Body of pancreas (tissue), 4 donors: Measurements from ENCODE around the gene TMEM242. TPM values are rescaled to one million over a fixed set of nuclear protein-coding genes. Genes with fewer than 3 reads are reported as not detected.

Source experiments
- ATAC-seq: fragments of 150-250 bp; one replicate; pipeline ENCODE4 v1.9.1; 2016
- DNase-seq, 4 donors: peaks; one replicate each; pipeline ENCODE4 v3.0.0-alpha.2; 2019
- H3K27ac ChIP-seq, 4 donors: fragments of 200-600 bp; sonication (generic); 1 replicate in 3 of 4; 2 replicates in 1 of 4; pipeline versions ENCODE4 v1.5.1 to v1.6.1; 2016 to 2019; ENCODE audit warnings: mild to moderate bottlenecking in 1 of 4, mixed read lengths in 1 of 4, moderate library complexity in 1 of 4
- H3K27me3 ChIP-seq, 2 donors: fragments of 200-600 bp; sonication (generic); one replicate each; pipeline ENCODE4 v1.6.0; 2016; ENCODE audit warnings: mild to moderate bottlenecking in 1 of 2
- H3K36me3 ChIP-seq, 2 donors: fragments of 200-600 bp; sonication (generic); replicated peaks in 1 of 2; 2 replicates each; pipeline ENCODE4 v1.5.1; 2016; ENCODE audit warnings: low read depth in 2 of 2; ENCODE audit not compliant: insufficient read depth in 1 of 2
- H3K4me1 ChIP-seq: fragments of 200-600 bp; sonication (generic); one replicate; pipeline ENCODE4 v1.6.0; 2016
- H3K4me3 ChIP-seq, 2 donors: fragments of 200-600 bp; sonication (generic); 1 replicate in 1 of 2; 2 replicates in 1 of 2; pipeline ENCODE4 v1.5.1; 2016 to 2019
- H3K9me3 ChIP-seq, 3 donors: fragments of 200-600 bp; sonication (generic); 1 replicate in 2 of 3; 2 replicates in 1 of 3; pipeline ENCODE4 v1.5.1; 2016
- POLR2A ChIP-seq, 3 donors: fragments of 450-650 bp; IDR thresholded peaks; one replicate each; pipeline ENCODE4 v1.6.1; 2016; ENCODE audit warnings: antibody characterized with exemption in 3 of 3, mild to moderate bottlenecking in 2 of 3
- WGBS, 2 donors: methylation state at CpG; one replicate each; pipeline ENCODE4 v1.1.5; 2017; 5-methylcytosine and 5-hydroxymethylcytosine counted together
- intact Hi-C: fragments of 100-400 bp; cut with DNase I; formaldehyde crosslinking; loops from one replicate; pipeline ENCODE4 v1.15.1; 2023
- total RNA-seq, 2 donors: library from RNA; depleted of rRNA; stranded (reverse); fragments of >200 nt; gene quantifications; one replicate each; pipeline ENCODE4 v1.1.0, GENCODE V29; 2016
- TF ChIP-seq, protein P1 (sequence below), 7 experiments: fragments of 450-650 bp in 4 of 7; fragments of 200-600 bp in 3 of 7; sonication (generic) in 3 of 7; IDR thresholded peaks; one replicate each; pipeline ENCODE4 v1.5.1; 2016 to 2019; ENCODE audit warnings: antibody characterized with exemption in 7 of 7

TMEM242 gene
- 1 to 10 TPM; 1.6 to 6.2 TPM for total RNA-seq

DNA sequence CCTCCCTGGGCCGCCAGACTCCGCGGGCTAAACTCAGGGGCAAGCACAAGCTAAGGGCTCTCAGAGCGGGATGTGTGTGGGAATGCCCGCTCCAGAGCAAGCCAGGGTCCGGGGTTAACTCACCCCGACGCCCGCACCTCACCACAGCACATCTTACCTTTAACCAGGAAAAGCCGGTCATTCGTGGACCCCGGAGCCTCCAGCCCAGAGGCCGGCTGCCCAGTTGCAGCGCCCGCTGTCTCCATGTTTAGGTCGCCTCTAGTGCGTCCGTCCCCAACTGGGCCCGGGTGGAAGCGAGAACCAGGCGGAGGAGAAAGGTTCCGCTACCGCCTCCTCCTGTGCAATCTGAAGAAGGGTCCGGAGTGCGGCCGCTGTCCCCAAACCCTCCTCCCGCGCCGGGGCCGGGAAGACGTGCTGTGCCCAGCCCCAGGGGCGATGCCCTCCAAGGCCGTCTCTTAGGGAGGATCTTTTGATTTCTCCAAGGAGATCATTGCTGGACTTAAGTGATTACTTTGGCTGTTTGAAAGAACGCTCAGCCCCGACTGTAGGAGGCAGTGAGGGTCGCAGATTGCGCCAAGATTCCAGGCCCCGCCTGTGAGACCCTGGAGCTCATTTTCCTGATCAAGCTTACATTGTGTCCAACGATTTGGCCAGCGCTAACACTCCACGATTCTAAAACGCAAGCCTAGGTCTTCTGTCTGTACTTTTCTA lies at the start of gene TMEM242:
Gene TMEM242, minus strand, starts transcription at position 265 of the 711 bp plus-strand sequence. Its CDS starts 20 bp downstream, at position 245.
- TF ChIP-seq, protein P1, sequence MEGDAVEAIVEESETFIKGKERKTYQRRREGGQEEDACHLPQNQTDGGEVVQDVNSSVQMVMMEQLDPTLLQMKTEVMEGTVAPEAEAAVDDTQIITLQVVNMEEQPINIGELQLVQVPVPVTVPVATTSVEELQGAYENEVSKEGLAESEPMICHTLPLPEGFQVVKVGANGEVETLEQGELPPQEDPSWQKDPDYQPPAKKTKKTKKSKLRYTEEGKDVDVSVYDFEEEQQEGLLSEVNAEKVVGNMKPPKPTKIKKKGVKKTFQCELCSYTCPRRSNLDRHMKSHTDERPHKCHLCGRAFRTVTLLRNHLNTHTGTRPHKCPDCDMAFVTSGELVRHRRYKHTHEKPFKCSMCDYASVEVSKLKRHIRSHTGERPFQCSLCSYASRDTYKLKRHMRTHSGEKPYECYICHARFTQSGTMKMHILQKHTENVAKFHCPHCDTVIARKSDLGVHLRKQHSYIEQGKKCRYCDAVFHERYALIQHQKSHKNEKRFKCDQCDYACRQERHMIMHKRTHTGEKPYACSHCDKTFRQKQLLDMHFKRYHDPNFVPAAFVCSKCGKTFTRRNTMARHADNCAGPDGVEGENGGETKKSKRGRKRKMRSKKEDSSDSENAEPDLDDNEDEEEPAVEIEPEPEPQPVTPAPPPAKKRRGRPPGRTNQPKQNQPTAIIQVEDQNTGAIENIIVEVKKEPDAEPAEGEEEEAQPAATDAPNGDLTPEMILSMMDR (IDR thresholded peaks at IDR 0.05), result peak in 6 of 7 experiments; percentile 4 to 49 (median 40)
- TF ChIP-seq POLR2A (IDR thresholded peaks at IDR 0.05), result peak; percentile 83 to 96 (median 95)
- peak within 1 kb of the TSS; percentile 83 to 94 (median 90) for H3K27ac ChIP-seq
- H3K4me1 ChIP-seq, result peaks cover 13% of the 10 kb centered on the region
- DNase-seq (peak; percentile 92 to 94 (median 94)), ATAC-seq (peak; percentile 96)
- no peaks in the 10 kb centered on the region for H3K9me3 ChIP-seq
- intact Hi-C loops, result loop anchor here (10.0 kb wide), 1 partner anchor 61 kb away; the partner anchor contains the start of gene ZDHHC14
- 0% methylated on average over 4 to 42 of the region's 42 CpGs for WGBS, 2 donors
- H3K4me3 ChIP-seq, result peak within 1 kb of the TSS; percentile 26 to 61
- H3K36me3 ChIP-seq, result peaks cover 0 to 2% of the 10 kb centered on the region in 2 donors
- H3K27me3 ChIP-seq, result no peaks in the 10 kb centered on the region

DNA sequence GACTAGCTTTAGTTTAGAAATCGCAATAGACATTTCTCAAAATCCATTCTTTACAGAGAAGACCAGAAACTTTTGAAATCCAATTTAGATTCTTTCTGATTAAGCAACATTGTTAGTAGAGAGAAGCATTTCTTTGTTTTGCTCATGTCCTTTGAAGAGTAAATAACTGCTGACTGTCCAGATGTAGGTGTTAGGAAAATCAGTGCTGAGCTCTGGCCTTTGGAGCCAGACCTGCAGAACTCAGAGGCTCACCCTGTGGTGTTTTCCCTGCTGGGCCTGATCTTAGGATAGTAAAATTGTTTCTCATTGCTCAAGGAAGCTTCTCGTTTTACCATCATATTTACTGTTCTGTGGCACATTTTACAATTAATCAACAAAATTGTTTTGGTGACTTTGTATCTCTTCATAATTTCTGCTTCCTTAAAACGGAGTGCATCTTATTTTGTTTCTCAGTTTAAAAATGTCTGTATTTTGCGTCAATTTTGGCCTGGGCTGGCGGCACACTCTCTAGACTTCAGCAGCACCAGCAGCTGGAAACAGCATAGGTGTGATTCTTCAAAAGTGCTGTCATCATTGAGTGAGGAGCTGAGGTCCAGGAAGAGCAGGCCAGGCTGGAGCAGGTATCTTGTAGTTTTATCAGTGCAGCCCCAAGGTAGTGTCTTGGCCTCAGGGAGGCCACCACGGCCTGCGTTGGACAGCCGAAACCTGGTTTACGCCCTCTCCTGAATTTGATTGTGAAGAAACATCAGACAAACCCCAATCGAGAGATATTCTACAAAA lies 49.4 kb upstream of the TMEM242 start:
- Histone ChIP-seq H3K27ac (no peak overlapping the region), H3K36me3 (no peaks in the 10 kb centered on the region), H3K9me3 (no peaks in the 10 kb centered on the region), H3K4me1 (no peaks in the 10 kb centered on the region), H3K4me3 (no peak overlapping the region), H3K27me3 (no peaks in the 10 kb centered on the region)
- intact Hi-C loops, result no loop called here
- WGBS, 2 donors, result 81 to 82% methylated on average over 10 of the region's 10 CpGs
- TF ChIP-seq, protein P1 (IDR thresholded peaks at IDR 0.05), result no peak
- TF ChIP-seq POLR2A (IDR thresholded peaks at IDR 0.05), result no peak
- ATAC-seq (no peak), DNase-seq (no peak)

DNA sequence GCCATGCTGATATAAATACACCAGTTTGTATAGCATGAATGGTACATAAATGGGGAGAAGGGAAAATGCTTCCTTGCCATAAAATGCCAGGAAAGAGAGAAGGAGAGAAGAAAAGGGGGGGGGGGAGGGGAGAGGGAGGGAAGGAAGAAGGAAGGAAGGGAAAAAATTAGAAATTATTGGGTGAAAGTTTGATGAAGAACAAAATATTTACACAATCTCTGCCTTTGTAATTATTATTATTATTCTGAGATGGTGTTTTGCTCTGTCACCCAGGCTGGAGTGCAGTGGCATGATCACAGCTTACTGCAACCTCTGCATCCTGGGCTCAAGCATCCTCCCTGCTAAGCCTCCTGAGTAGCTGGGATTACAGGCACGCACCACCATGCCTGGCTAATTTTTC lies 47.4 kb upstream of the TMEM242 start:
- intact Hi-C loops, result no loop called here
- H3K36me3 ChIP-seq, result no peaks in the 10 kb centered on the region
- no peaks in the 10 kb centered on the region for H3K27me3 ChIP-seq
- no peak for TF ChIP-seq POLR2A (IDR thresholded peaks at IDR 0.05)
- TF ChIP-seq, protein P1 (IDR thresholded peaks at IDR 0.05), result no peak
- ATAC-seq, result no peak
- no peaks in the 10 kb centered on the region for H3K4me1 ChIP-seq
- 63 to 85% methylated on average over 1 of the region's 1 CpG for WGBS, 2 donors
- DNase-seq, result no peak
- H3K4me3 ChIP-seq, result no peak overlapping the region
- H3K27ac ChIP-seq, result no peak overlapping the region
- H3K9me3 ChIP-seq, result no peaks in the 10 kb centered on the region

DNA sequence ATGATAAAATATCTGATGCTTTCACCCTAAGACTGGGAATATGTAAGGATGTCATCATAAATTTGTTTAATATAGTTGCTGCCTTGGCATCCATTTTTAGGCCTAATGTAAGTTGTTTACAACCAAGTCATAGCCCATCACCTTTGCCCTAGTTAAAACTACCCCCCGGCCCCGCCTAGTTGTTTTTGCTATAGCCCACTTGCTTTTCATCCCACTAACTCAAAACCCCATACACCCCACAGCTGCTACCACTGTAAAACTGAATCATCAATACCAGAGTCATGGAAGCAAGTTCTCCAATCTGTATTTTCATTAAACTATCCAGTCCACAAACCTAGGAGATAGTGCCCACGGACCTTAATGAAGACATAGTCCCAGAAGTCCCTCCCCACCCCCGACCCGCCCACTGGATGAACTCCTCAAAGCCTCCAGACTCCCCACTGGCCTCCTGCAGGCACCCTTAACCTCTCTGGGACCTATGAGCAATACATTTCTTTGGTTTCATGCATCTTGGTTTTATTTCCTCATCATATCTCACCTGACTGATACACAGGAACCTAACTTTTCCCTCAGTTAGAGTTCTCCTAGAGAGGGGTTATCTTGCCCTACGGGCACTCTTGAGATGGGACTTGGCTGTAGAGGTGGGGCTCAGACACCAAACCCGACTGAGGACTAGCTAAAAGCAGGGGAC lies 45.2 kb upstream of the TMEM242 start:
- TF ChIP-seq POLR2A (IDR thresholded peaks at IDR 0.05), result no peak
- TF ChIP-seq, protein P1 (IDR thresholded peaks at IDR 0.05), result no peak
- no peaks in the 10 kb centered on the region for H3K27me3 ChIP-seq
- no peaks in the 10 kb centered on the region for H3K9me3 ChIP-seq
- H3K4me1 ChIP-seq, result no peaks in the 10 kb centered on the region
- no peaks in the 10 kb centered on the region for H3K36me3 ChIP-seq
- no peak overlapping the region for H3K4me3 ChIP-seq
- ATAC-seq, result no peak
- no peak overlapping the region for H3K27ac ChIP-seq
- no peak for DNase-seq
- WGBS, 2 donors, result 67 to 78% methylated on average over 7 of the region's 7 CpGs
- intact Hi-C loops, result no loop called here
